HUDEP-2 (cell line): ENCODE measurements around the gene SLC35G6.
A peak's percentile ranks its signal among the peaks of the same experiment; 100 is the strongest.

Experiments used
- DNase-seq, 76 experiments: peaks; one replicate each; lab custom pipeline; 2025; ENCODE audit not compliant: unreplicated experiment in 76 of 76; lab: John Stamatoyannopoulos, UW

Gene SLC35G6

GRCh38 chr17:7477392-7478275 lies 3.6 kb upstream of the SLC35G6 start:
- peak in 19 of 76 experiments; percentile 7 to 49 (median 29) for DNase-seq

- DNase-seq, result peak in 42 of 76 experiments; percentile 16 to 61 (median 37)
Observed at GRCh38 chr17:7478276-7479212, 2.7 kb upstream of the SLC35G6 start.

- peak in 22 of 76 experiments; percentile 3 to 47 (median 21) for DNase-seq
Observed at GRCh38 chr17:7479213-7480088, 1.8 kb upstream of the SLC35G6 start, which contains the start of gene ZBTB4. Gene ZBTB4, minus strand, starts transcription at chr17:7479631. Its CDS starts 12,830 bp downstream, at chr17:7466801.

- DNase-seq, result no peak
Observed at GRCh38 chr17:7480089-7480384, 1.2 kb upstream of the SLC35G6 start.

GRCh38 chr17:7481842-7482741 lies 846 bp downstream of the SLC35G6 start:
- DNase-seq, result peak in 40 of 76 experiments; percentile 12 to 69 (median 42)

GRCh38 chr17:7482742-7483088 lies 1.5 kb downstream of the SLC35G6 start:
- peak in 3 of 76 experiments; percentile 5 to 13 (median 8) for DNase-seq

- DNase-seq, result peak in 74 of 76 experiments; percentile 37 to 99 (median 90)
Observed at GRCh38 chr17:7483255-7484066, 2.2 kb downstream of the SLC35G6 start.

- DNase-seq, result peak in 75 of 76 experiments; percentile 66 to 99 (median 96)
Observed at GRCh38 chr17:7484067-7484918, 3.0 kb downstream of the SLC35G6 start, which contains the start of gene POLR2A. Gene POLR2A, plus strand, starts transcription at chr17:7484366.

GRCh38 chr17:7484919-7485377 lies 3.7 kb downstream of the SLC35G6 start:
- peak in 1 of 76 experiments; percentile 40 for DNase-seq

GRCh38 chr17:7486181-7486580 lies 4.9 kb downstream of the SLC35G6 start:
- peak in 1 of 76 experiments; percentile 3 for DNase-seq

- DNase-seq, result no peak
Observed at GRCh38 chr17:7490144-7490543, 8.9 kb downstream of the SLC35G6 start.

GRCh38 chr17:7491583-7491982 lies 10.3 kb downstream of the SLC35G6 start:
- no peak for DNase-seq

- no peak for DNase-seq
Observed at GRCh38 chr17:7493941-7494340, 12.7 kb downstream of the SLC35G6 start.

GRCh38 chr17:7495906-7496434 lies 14.7 kb downstream of the SLC35G6 start:
- no peak for DNase-seq

GRCh38 chr17:7496470-7497183 lies 15.4 kb downstream of the SLC35G6 start:
- DNase-seq, result no peak

GRCh38 chr17:7497228-7497627 lies 16.0 kb downstream of the SLC35G6 start:
- DNase-seq, result no peak
